DOHH2 (cell line): ENCODE measurements around the gene RCVRN.

Experiments used
- H3F3A ChIP-seq: fragments of 200-600 bp; sonication (generic), shearing (Covaris generic); 2 replicates; pipeline ENCODE4 v1.6.0; 2016; ENCODE audit warnings: antibody characterized with exemption, mild to moderate bottlenecking; ENCODE audit not compliant: control insufficient read depth, insufficient read depth
- H3K27ac ChIP-seq: fragments of 200-600 bp; sonication (generic); 2 replicates; pipeline ENCODE4 v1.5.1; 2014; ENCODE audit warnings: low read depth, mild to moderate bottlenecking, low read length, moderate library complexity
- H3K27me3 ChIP-seq: fragments of 200-600 bp; sonication (generic); 2 replicates; pipeline ENCODE4 v1.6.1; 2014; ENCODE audit warnings: mild to moderate bottlenecking, low read length, mixed read lengths; ENCODE audit not compliant: control insufficient read depth
- H3K36me3 ChIP-seq: fragments of 200-600 bp; sonication (generic); 2 replicates; pipeline ENCODE4 v1.6.1; 2014; ENCODE audit warnings: mild to moderate bottlenecking, low read length, moderate library complexity, mixed read lengths; ENCODE audit not compliant: control insufficient read depth
- H3K4me1 ChIP-seq: fragments of 200-600 bp; sonication (generic); 2 replicates; pipeline ENCODE4 v1.6.1; 2014; ENCODE audit warnings: mild to moderate bottlenecking, low read length, mixed read lengths; ENCODE audit not compliant: control insufficient read depth
- H3K4me2 ChIP-seq: fragments of 200-600 bp; sonication (generic); 2 replicates; pipeline ENCODE4 v1.6.0; 2014; ENCODE audit warnings: mild to moderate bottlenecking, low read length, moderate library complexity
- H3K4me3 ChIP-seq: fragments of 200-600 bp; sonication (generic); 2 replicates; pipeline ENCODE4 v1.5.1; 2014; ENCODE audit warnings: mild to moderate bottlenecking, low read length, mixed read lengths
- H3K79me2 ChIP-seq: fragments of 200-600 bp; sonication (generic); 2 replicates; pipeline ENCODE4 v1.6.1; 2014; ENCODE audit warnings: mild to moderate bottlenecking, low read length, mixed read lengths; ENCODE audit not compliant: control insufficient read depth
- H3K9me2 ChIP-seq: fragments of 200-600 bp; sonication (generic); replicated peaks from 2 replicates; pipeline ENCODE4 v1.6.1; 2014; ENCODE audit warnings: mild to moderate bottlenecking, low read length, mixed read lengths; ENCODE audit not compliant: control insufficient read depth
- H3K9me3 ChIP-seq: fragments of 200-600 bp; sonication (generic); 2 replicates; pipeline ENCODE4 v1.6.1; 2014; ENCODE audit warnings: antibody characterized with exemption, low read length, mixed read lengths; ENCODE audit not compliant: control insufficient read depth, insufficient read depth
- H4K20me1 ChIP-seq: fragments of 200-600 bp; sonication (generic); 2 replicates; pipeline ENCODE4 v1.6.0; 2014; ENCODE audit warnings: low read depth, mild to moderate bottlenecking, antibody characterized with exemption, low read length, moderate library complexity; ENCODE audit not compliant: control insufficient read depth, insufficient read depth
- EZH2phosphoT487 ChIP-seq: fragments of 200-600 bp; sonication (generic); IDR thresholded peaks from 2 replicates; pipeline ENCODE4 v1.6.1; 2017; ENCODE audit warnings: borderline replicate concordance, mild to moderate bottlenecking, antibody characterized with exemption, low read length, moderate library complexity, mixed read lengths
- TF ChIP-seq, protein P1 (sequence below): fragments of 200-600 bp; sonication (generic); IDR thresholded peaks from one replicate; pipeline ENCODE4 v1.5.1; 2014; ENCODE audit warnings: antibody characterized with exemption, mild to moderate bottlenecking, low read depth, low read length; ENCODE audit not compliant: poor library complexity, severe bottlenecking

Gene RCVRN

DNA sequence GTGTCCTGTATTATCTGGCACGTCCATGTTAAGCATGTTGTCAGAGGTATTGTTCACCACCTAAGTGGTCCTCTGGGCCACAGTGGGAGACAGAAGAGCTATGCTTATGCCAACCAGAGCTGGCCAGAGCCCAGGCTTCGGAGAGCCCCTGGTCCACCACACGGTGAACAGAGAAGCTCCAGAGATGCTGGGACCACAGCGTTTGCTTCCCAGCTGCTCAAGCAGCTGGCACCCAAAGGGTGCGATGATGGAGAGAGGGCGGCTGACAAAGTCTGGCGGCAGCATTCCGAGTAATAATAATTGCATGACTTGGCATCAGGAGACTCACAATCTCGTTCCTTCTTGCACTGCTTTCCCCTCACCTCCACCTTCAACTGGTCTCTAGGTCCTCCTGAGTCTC is 35.8 kb upstream of the RCVRN start:
- H3K4me1 ChIP-seq, result no peaks in the 10 kb centered on the region
- H3K27ac ChIP-seq, result no peak overlapping the region
- TF ChIP-seq, protein P1, sequence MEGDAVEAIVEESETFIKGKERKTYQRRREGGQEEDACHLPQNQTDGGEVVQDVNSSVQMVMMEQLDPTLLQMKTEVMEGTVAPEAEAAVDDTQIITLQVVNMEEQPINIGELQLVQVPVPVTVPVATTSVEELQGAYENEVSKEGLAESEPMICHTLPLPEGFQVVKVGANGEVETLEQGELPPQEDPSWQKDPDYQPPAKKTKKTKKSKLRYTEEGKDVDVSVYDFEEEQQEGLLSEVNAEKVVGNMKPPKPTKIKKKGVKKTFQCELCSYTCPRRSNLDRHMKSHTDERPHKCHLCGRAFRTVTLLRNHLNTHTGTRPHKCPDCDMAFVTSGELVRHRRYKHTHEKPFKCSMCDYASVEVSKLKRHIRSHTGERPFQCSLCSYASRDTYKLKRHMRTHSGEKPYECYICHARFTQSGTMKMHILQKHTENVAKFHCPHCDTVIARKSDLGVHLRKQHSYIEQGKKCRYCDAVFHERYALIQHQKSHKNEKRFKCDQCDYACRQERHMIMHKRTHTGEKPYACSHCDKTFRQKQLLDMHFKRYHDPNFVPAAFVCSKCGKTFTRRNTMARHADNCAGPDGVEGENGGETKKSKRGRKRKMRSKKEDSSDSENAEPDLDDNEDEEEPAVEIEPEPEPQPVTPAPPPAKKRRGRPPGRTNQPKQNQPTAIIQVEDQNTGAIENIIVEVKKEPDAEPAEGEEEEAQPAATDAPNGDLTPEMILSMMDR, result no peak
- TF ChIP-seq EZH2phosphoT487, result no peak
- no peak overlapping the region for H3K4me2 ChIP-seq
- no peaks in the 10 kb centered on the region for H3K9me2 ChIP-seq
- no peaks in the 10 kb centered on the region for H3F3A ChIP-seq
- no peaks in the 10 kb centered on the region for H3K27me3 ChIP-seq
- H3K79me2 ChIP-seq, result no peaks in the 10 kb centered on the region
- H3K36me3 ChIP-seq, result no peaks in the 10 kb centered on the region
- H3K4me3 ChIP-seq, result no peak overlapping the region
- no peaks in the 10 kb centered on the region for H3K9me3 ChIP-seq
- no peaks in the 10 kb centered on the region for H4K20me1 ChIP-seq

DNA sequence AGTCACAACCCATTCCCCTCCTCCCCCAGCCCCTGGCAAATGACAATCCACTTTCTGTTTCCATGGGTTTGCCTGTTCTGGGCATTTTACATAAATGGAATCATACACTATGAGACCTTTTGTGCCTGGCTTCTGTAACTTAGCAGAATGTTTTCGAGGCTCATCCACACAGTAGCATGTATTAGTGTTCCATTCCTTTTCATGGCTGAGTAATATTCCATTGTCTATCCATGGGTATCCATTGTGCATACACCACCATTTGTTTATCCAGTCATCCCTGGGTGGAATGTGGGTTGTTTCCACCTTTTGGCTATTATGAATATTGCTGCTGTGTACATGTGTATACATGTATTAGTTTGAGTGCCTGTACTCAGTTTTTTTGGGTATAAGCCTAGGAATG is 33.7 kb upstream of the RCVRN start:
- no peak overlapping the region for H3K4me3 ChIP-seq
- H3K36me3 ChIP-seq, result no peaks in the 10 kb centered on the region
- H3K27me3 ChIP-seq, result no peaks in the 10 kb centered on the region
- no peaks in the 10 kb centered on the region for H3K79me2 ChIP-seq
- no peaks in the 10 kb centered on the region for H3K9me2 ChIP-seq
- no peaks in the 10 kb centered on the region for H3K4me1 ChIP-seq
- H4K20me1 ChIP-seq, result no peaks in the 10 kb centered on the region
- no peaks in the 10 kb centered on the region for H3K9me3 ChIP-seq
- no peak overlapping the region for H3K27ac ChIP-seq
- TF ChIP-seq, protein P1, result no peak
- no peak for TF ChIP-seq EZH2phosphoT487
- no peaks in the 10 kb centered on the region for H3F3A ChIP-seq
- H3K4me2 ChIP-seq, result no peak overlapping the region

DNA sequence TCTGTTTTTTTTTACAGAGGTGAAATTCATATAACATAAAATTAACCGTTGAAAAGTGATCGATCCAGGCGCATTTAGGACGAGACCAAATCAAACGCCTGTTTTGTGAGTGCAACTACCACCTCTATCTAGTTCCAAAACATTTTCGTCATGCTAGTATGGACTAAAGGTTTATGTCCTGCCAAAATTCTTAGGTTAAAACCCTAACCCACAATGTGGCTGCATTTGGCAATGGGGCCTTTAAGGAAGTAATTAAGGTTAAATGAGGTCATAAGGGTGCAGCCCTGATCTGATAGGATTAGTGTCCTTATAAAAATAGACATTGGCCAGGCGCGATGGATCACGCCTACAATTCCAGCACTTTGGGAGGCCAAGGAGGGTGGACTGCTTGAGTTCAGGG is 32.8 kb upstream of the RCVRN start:
- Histone ChIP-seq H3K27me3 (no peaks in the 10 kb centered on the region), H3K4me3 (no peak overlapping the region), H3K27ac (no peak overlapping the region), H3K9me3 (no peaks in the 10 kb centered on the region), H4K20me1 (no peaks in the 10 kb centered on the region), H3K9me2 (no peaks in the 10 kb centered on the region), H3K79me2 (no peaks in the 10 kb centered on the region), H3K4me2 (no peak overlapping the region), H3F3A (no peaks in the 10 kb centered on the region), H3K4me1 (no peaks in the 10 kb centered on the region), H3K36me3 (no peaks in the 10 kb centered on the region)
- no peak for TF ChIP-seq EZH2phosphoT487
- TF ChIP-seq, protein P1, result no peak

DNA sequence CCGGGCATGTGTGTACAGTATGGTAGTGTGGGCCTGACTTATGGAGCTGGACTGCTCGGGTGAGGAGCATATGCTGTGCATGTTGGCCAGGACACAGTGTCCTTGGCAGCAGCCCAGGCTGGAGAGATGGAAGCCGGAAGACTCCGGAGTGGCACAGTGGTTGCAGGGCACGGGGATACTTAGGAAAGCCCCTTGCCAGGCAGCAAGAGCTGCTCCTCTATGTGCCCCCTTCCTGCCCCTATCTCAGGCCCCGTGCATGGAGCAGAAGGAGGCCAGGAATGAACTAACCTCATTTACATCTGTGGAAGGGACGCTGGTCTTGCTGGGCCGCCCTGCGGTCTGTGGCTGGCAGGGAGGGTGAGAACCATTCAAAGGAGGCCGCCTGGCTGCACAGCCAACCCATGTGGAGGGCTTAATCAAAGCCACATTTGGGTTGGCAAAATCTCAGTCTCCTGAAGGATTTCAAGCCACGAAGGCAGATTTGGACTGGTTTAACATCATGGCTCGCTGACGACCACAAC is 32.2 kb upstream of the RCVRN start:
- Histone ChIP-seq H3F3A (no peaks in the 10 kb centered on the region), H3K9me3 (no peaks in the 10 kb centered on the region), H3K36me3 (no peaks in the 10 kb centered on the region), H3K79me2 (no peaks in the 10 kb centered on the region), H4K20me1 (no peaks in the 10 kb centered on the region), H3K4me1 (no peaks in the 10 kb centered on the region), H3K27me3 (no peaks in the 10 kb centered on the region), H3K9me2 (no peaks in the 10 kb centered on the region), H3K27ac (no peak overlapping the region), H3K4me3 (no peak overlapping the region), H3K4me2 (no peak overlapping the region)
- no peak for TF ChIP-seq EZH2phosphoT487
- TF ChIP-seq, protein P1, result no peak
